Mesenchymal stem cell (in vitro differentiated cells and primary cell): ENCODE measurements around the gene FNBP1.

Experiments used
- DNase-seq: peaks from one replicate; pipeline ENCODE4 v3.0.0-alpha.2; 2013
- H2AFZ ChIP-seq: one replicate; pipeline ENCODE4 v1.6.1; 2013; ENCODE audit warnings: low read depth, mild to moderate bottlenecking, control low read depth, inconsistent platforms, low read length, moderate library complexity
- H2AK5ac ChIP-seq: 2 replicates; pipeline ENCODE4 v1.6.1; 2013; ENCODE audit warnings: low read length, moderate library complexity, mild to moderate bottlenecking, inconsistent platforms; ENCODE audit not compliant: severe bottlenecking
- H2BK120ac ChIP-seq: one replicate; pipeline ENCODE4 v1.6.1; 2013; ENCODE audit warnings: low read depth, mild to moderate bottlenecking, inconsistent platforms, low read length, moderate library complexity
- H2BK12ac ChIP-seq, 2 experiments: one replicate each; pipeline ENCODE4 v1.6.1; 2013; ENCODE audit warnings: inconsistent platforms in 2 of 2, low read length in 2 of 2, mild to moderate bottlenecking in 2 of 2, moderate library complexity in 2 of 2, control low read depth in 1 of 2
- H2BK15ac ChIP-seq: one replicate; pipeline ENCODE4 v1.6.1; 2013; ENCODE audit warnings: mild to moderate bottlenecking, low read depth, inconsistent platforms; ENCODE audit not compliant: poor library complexity, severe bottlenecking
- H2BK5ac ChIP-seq: 2 replicates; pipeline ENCODE4 v1.6.1; 2013; ENCODE audit warnings: low read depth, mild to moderate bottlenecking, low read length, control low read depth, inconsistent platforms; ENCODE audit not compliant: poor library complexity, severe bottlenecking
- H3K14ac ChIP-seq, 2 experiments: one replicate each; pipeline ENCODE4 v1.6.1; 2013; ENCODE audit warnings: inconsistent platforms in 2 of 2, low read length in 2 of 2, control low read depth in 1 of 2, mild to moderate bottlenecking in 1 of 2, moderate library complexity in 1 of 2
- H3K18ac ChIP-seq, 2 experiments: one replicate each; pipeline ENCODE4 v1.6.1; 2013; ENCODE audit warnings: inconsistent platforms in 2 of 2, low read length in 2 of 2, control low read depth in 1 of 2, low read depth in 1 of 2, mild to moderate bottlenecking in 1 of 2
- H3K23ac ChIP-seq, 2 experiments: one replicate each; pipeline ENCODE4 v1.6.1; 2013; ENCODE audit warnings: inconsistent platforms in 2 of 2, low read length in 2 of 2, mild to moderate bottlenecking in 2 of 2, moderate library complexity in 2 of 2, control low read depth in 1 of 2
- H3K27ac ChIP-seq: 2 replicates; pipeline ENCODE4 v1.5.1; 2013; ENCODE audit warnings: mild to moderate bottlenecking, moderate library complexity, low read length, control low read depth, inconsistent platforms; ENCODE audit not compliant: poor library complexity, severe bottlenecking
- H3K27me3 ChIP-seq, 2 experiments: 2 replicates each; pipeline versions ENCODE4 v1.6.1 to v1.7.0; 2013; ENCODE audit warnings: low read length in 2 of 2, mild to moderate bottlenecking in 2 of 2, moderate library complexity in 2 of 2, control low read depth in 1 of 2, inconsistent platforms in 1 of 2; ENCODE audit not compliant: control insufficient read depth in 1 of 2, insufficient read depth in 1 of 2
- H3K36me3 ChIP-seq, 2 experiments: 2 replicates each; pipeline versions ENCODE4 v1.6.1 to v1.7.0; 2013; ENCODE audit warnings: low read length in 2 of 2, control low read depth in 1 of 2, inconsistent platforms in 1 of 2, low read depth in 1 of 2, mild to moderate bottlenecking in 1 of 2; ENCODE audit not compliant: insufficient read depth in 2 of 2, control insufficient read depth in 1 of 2
- H3K4ac ChIP-seq, 2 experiments: one replicate each; pipeline ENCODE4 v1.6.1; 2013; ENCODE audit warnings: inconsistent platforms in 2 of 2, low read length in 2 of 2, mild to moderate bottlenecking in 2 of 2, moderate library complexity in 2 of 2, control low read depth in 1 of 2, low read depth in 1 of 2
- H3K4me1 ChIP-seq: 2 replicates; pipeline ENCODE4 v1.6.1; 2013; ENCODE audit warnings: low read depth, low read length, control low read depth; ENCODE audit not compliant: control insufficient read depth, insufficient read depth
- H3K4me2 ChIP-seq: 2 replicates; pipeline ENCODE4 v1.6.1; 2013; ENCODE audit warnings: low read length, mild to moderate bottlenecking, inconsistent platforms; ENCODE audit not compliant: poor library complexity, severe bottlenecking
- H3K4me3 ChIP-seq, 2 experiments: 2 replicates each; pipeline versions ENCODE4 v1.5.1 to v1.7.0; 2013; ENCODE audit warnings: low read length in 2 of 2, mild to moderate bottlenecking in 2 of 2, control low read depth in 1 of 2, low read depth in 1 of 2; ENCODE audit not compliant: insufficient read depth in 1 of 2
- H3K79me1 ChIP-seq: replicated peaks from 2 replicates; pipeline ENCODE4 v1.6.1; 2013; ENCODE audit warnings: mild to moderate bottlenecking, control low read depth, low read length, inconsistent platforms; ENCODE audit not compliant: poor library complexity, severe bottlenecking
- H3K9ac ChIP-seq: 2 replicates; pipeline ENCODE4 v1.7.0; 2013; ENCODE audit warnings: mild to moderate bottlenecking, low read length, moderate library complexity
- H3K9me3 ChIP-seq: 2 replicates; pipeline ENCODE4 v1.7.0; 2013; ENCODE audit warnings: mild to moderate bottlenecking, low read length; ENCODE audit not compliant: control insufficient read depth
- H4K8ac ChIP-seq: one replicate; pipeline ENCODE4 v1.6.1; 2013; ENCODE audit warnings: inconsistent platforms, mild to moderate bottlenecking, low read length, moderate library complexity
- H4K91ac ChIP-seq: one replicate; pipeline ENCODE4 v1.6.1; 2013; ENCODE audit warnings: mild to moderate bottlenecking, low read length, inconsistent platforms
- WGBS: methylation state at CpG from one replicate; pipeline ENCODE4 v1.1.7; 2013; ENCODE audit warnings: mixed read lengths; 5-methylcytosine and 5-hydroxymethylcytosine counted together

FNBP1 gene

GRCh38 chr9:129919841-129920240, 123.1 kb downstream of the FNBP1 start:
- 100% methylated on average over 1 of the region's 3 CpGs for WGBS
- H3K36me3 ChIP-seq, result peaks cover 0 to 43% of the 10 kb centered on the region in 2 experiments

GRCh38 chr9:129919277-129919676, 123.7 kb downstream of the FNBP1 start:
- 67% methylated on average over 3 of the region's 3 CpGs for WGBS
- Histone ChIP-seq H2BK12ac (no peak overlapping the region), H3K14ac (no peak overlapping the region), H3K27ac (no peak overlapping the region), H4K8ac (no peak overlapping the region), H2BK5ac (no peak overlapping the region), H2BK120ac (no peak overlapping the region), H2AK5ac (no peak overlapping the region), H3K36me3 (peaks cover 0 to 37% of the 10 kb centered on the region in 2 experiments), H3K79me1 (no peaks in the 10 kb centered on the region), H3K4me1 (no peaks in the 10 kb centered on the region), H2BK15ac (no peak overlapping the region), H3K4me3 (no peak overlapping the region), H3K9ac (no peak overlapping the region), H3K18ac (no peak overlapping the region), H4K91ac (no peak overlapping the region), H3K4ac (no peak overlapping the region), H3K23ac (no peak overlapping the region), H2AFZ (no peak overlapping the region), H3K27me3 (no peaks in the 10 kb centered on the region), H3K4me2 (no peak overlapping the region), H3K9me3 (no peaks in the 10 kb centered on the region)
- no peak for DNase-seq

More at GRCh38 chr9:129919841-129920240, 123.1 kb downstream of the FNBP1 start:
- no peak overlapping the region for H3K27ac ChIP-seq
- no peak overlapping the region for H3K9ac ChIP-seq
- H2BK5ac ChIP-seq, result no peak overlapping the region
- H3K4ac ChIP-seq, result no peak overlapping the region
- H2AFZ ChIP-seq, result no peak overlapping the region
- no peak overlapping the region for H3K18ac ChIP-seq
- H2AK5ac ChIP-seq, result no peak overlapping the region
- no peaks in the 10 kb centered on the region for H3K4me1 ChIP-seq
- no peak overlapping the region for H2BK120ac ChIP-seq
- no peak overlapping the region for H3K14ac ChIP-seq
- no peak overlapping the region for H4K8ac ChIP-seq
- no peaks in the 10 kb centered on the region for H3K27me3 ChIP-seq
- no peak overlapping the region for H3K23ac ChIP-seq
- H3K4me3 ChIP-seq, result no peak overlapping the region
- H3K79me1 ChIP-seq, result no peaks in the 10 kb centered on the region
- H3K4me2 ChIP-seq, result no peak overlapping the region
- no peak overlapping the region for H4K91ac ChIP-seq
- no peak overlapping the region for H2BK15ac ChIP-seq
- no peaks in the 10 kb centered on the region for H3K9me3 ChIP-seq
- DNase-seq, result no peak
- no peak overlapping the region for H2BK12ac ChIP-seq

GRCh38 chr9:129918296-129918950, 124.6 kb downstream of the FNBP1 start:
- H3K4ac ChIP-seq, result no peak overlapping the region
- no peak overlapping the region for H2BK15ac ChIP-seq
- no peak overlapping the region for H3K9ac ChIP-seq
- 96% methylated on average over 13 of the region's 14 CpGs for WGBS
- no peak overlapping the region for H3K4me2 ChIP-seq
- H4K91ac ChIP-seq, result no peak overlapping the region
- H2BK120ac ChIP-seq, result no peak overlapping the region
- no peaks in the 10 kb centered on the region for H3K9me3 ChIP-seq
- no peak overlapping the region for H2BK12ac ChIP-seq
- no peaks in the 10 kb centered on the region for H3K79me1 ChIP-seq
- H3K14ac ChIP-seq, result no peak overlapping the region
- no peak overlapping the region for H3K4me3 ChIP-seq
- no peak overlapping the region for H3K23ac ChIP-seq
- H3K4me1 ChIP-seq, result no peaks in the 10 kb centered on the region
- DNase-seq, result no peak
- no peak overlapping the region for H3K27ac ChIP-seq
- peaks cover 0 to 28% of the 10 kb centered on the region in 2 experiments for H3K36me3 ChIP-seq
- H3K27me3 ChIP-seq, result no peaks in the 10 kb centered on the region
- H3K18ac ChIP-seq, result no peak overlapping the region
- H2AK5ac ChIP-seq, result no peak overlapping the region
- H2AFZ ChIP-seq, result no peak overlapping the region
- no peak overlapping the region for H2BK5ac ChIP-seq
- H4K8ac ChIP-seq, result no peak overlapping the region

GRCh38 chr9:129916707-129917106, 126.3 kb downstream of the FNBP1 start:
- H3K4ac ChIP-seq, result no peak overlapping the region
- no peak overlapping the region for H3K4me2 ChIP-seq
- no peaks in the 10 kb centered on the region for H3K79me1 ChIP-seq
- H3K4me1 ChIP-seq, result no peaks in the 10 kb centered on the region
- WGBS, result over 99% methylated on average over 7 of the region's 7 CpGs
- H4K91ac ChIP-seq, result no peak overlapping the region
- no peak overlapping the region for H3K27ac ChIP-seq
- H3K4me3 ChIP-seq, result no peak overlapping the region
- H2BK120ac ChIP-seq, result no peak overlapping the region
- no peak overlapping the region for H3K18ac ChIP-seq
- no peaks in the 10 kb centered on the region for H3K27me3 ChIP-seq
- H4K8ac ChIP-seq, result no peak overlapping the region
- no peak overlapping the region for H2AK5ac ChIP-seq
- H3K9ac ChIP-seq, result no peak overlapping the region
- peaks cover 0 to 12% of the 10 kb centered on the region in 2 experiments for H3K36me3 ChIP-seq
- no peak overlapping the region for H3K23ac ChIP-seq
- no peak overlapping the region for H2BK15ac ChIP-seq
- H2BK5ac ChIP-seq, result no peak overlapping the region
- DNase-seq, result no peak
- H2AFZ ChIP-seq, result no peak overlapping the region
- H2BK12ac ChIP-seq, result no peak overlapping the region
- H3K9me3 ChIP-seq, result no peaks in the 10 kb centered on the region
- no peak overlapping the region for H3K14ac ChIP-seq
